ENCODE results near the gene ATP2B2.

ATP2B2 gene

GRCh38 chr3:10447110-10447509 lies 58.3 kb downstream of the ATP2B2 start:
- DNase-seq, result no peak

GRCh38 chr3:10445561-10446175 lies 59.7 kb downstream of the ATP2B2 start:
- no peak for DNase-seq

GRCh38 chr3:10444511-10444910 lies 60.9 kb downstream of the ATP2B2 start:
- no peak for DNase-seq

- DNase-seq, result no peak
Observed at GRCh38 chr3:10444110-10444429, 61.3 kb downstream of the ATP2B2 start.

- DNase-seq, result no peak
Observed at GRCh38 chr3:10443272-10444109, 61.9 kb downstream of the ATP2B2 start.

- DNase-seq, result no peak
Observed at GRCh38 chr3:10442151-10442795, 63.1 kb downstream of the ATP2B2 start.

- DNase-seq, result no peak
Observed at GRCh38 chr3:10440684-10441083, 64.7 kb downstream of the ATP2B2 start.

- DNase-seq, result no peak
Observed at GRCh38 chr3:10438902-10439610, 66.3 kb downstream of the ATP2B2 start.

- DNase-seq, result no peak
Observed at GRCh38 chr3:10437995-10438901, 67.1 kb downstream of the ATP2B2 start.

GRCh38 chr3:10437272-10437994 lies 68.0 kb downstream of the ATP2B2 start:
- no peak for DNase-seq

GRCh38 chr3:10435850-10436249 lies 69.5 kb downstream of the ATP2B2 start:
- DNase-seq, result no peak

GRCh38 chr3:10434938-10435336 lies 70.4 kb downstream of the ATP2B2 start:
- DNase-seq, result no peak

- DNase-seq, result no peak
Observed at GRCh38 chr3:10434144-10434937, 71.0 kb downstream of the ATP2B2 start.

- no peak for DNase-seq
Observed at GRCh38 chr3:10432931-10433330, 72.5 kb downstream of the ATP2B2 start.

GRCh38 chr3:10432156-10432845 lies 73.1 kb downstream of the ATP2B2 start:
- DNase-seq, result no peak

GRCh38 chr3:10430805-10431204 lies 74.6 kb downstream of the ATP2B2 start:
- no peak for DNase-seq

GRCh38 chr3:10428406-10429091 lies 76.8 kb downstream of the ATP2B2 start:
- DNase-seq, result no peak

GRCh38 chr3:10426346-10427220 lies 78.8 kb downstream of the ATP2B2 start:
- DNase-seq, result no peak

All from DMS 273 treated with DMSO at 0.1 percent for 48 hours (cell line).